Prostate gland (tissue), 2 donors: ENCODE data around the gene ZNF831.

Source experiments
- POLR2A ChIP-seq: fragments of 450-650 bp; IDR thresholded peaks from one replicate; pipeline ENCODE4 v1.6.1; 2016; ENCODE audit warnings: antibody characterized with exemption, mild to moderate bottlenecking
- TF ChIP-seq, protein P1 (sequence below), 4 experiments: fragments of 200-600 bp in 2 of 4; fragments of 450-650 bp in 2 of 4; sonication (generic) in 2 of 4; IDR thresholded peaks; 1 replicate in 3 of 4; 2 replicates in 1 of 4; pipeline ENCODE4 v1.5.1; 2016 to 2019; ENCODE audit warnings: antibody characterized with exemption in 4 of 4, mild to moderate bottlenecking in 2 of 4, moderate library complexity in 2 of 4

DNA sequence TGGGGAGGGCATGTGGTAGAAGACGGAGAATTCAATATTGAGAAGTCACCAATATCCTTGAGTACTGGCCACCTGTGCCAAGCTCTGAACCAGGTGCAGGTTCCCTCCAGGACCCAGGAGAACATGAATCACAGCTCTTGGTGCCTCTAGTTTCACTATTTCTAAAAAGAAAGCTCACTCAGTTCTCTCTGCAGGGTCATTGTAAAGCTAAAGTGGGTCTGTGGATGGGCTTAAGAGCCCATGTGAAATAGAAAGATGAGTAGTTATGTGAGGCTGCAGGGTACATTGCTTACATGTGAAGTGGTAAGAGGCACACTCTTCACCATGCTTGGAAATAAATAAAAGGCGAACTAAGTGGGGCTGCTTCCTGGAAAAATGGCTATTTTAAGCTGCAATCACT is 43.6 kb downstream of the ZNF831 start:
- TF ChIP-seq POLR2A, result no peak
- TF ChIP-seq, protein P1, sequence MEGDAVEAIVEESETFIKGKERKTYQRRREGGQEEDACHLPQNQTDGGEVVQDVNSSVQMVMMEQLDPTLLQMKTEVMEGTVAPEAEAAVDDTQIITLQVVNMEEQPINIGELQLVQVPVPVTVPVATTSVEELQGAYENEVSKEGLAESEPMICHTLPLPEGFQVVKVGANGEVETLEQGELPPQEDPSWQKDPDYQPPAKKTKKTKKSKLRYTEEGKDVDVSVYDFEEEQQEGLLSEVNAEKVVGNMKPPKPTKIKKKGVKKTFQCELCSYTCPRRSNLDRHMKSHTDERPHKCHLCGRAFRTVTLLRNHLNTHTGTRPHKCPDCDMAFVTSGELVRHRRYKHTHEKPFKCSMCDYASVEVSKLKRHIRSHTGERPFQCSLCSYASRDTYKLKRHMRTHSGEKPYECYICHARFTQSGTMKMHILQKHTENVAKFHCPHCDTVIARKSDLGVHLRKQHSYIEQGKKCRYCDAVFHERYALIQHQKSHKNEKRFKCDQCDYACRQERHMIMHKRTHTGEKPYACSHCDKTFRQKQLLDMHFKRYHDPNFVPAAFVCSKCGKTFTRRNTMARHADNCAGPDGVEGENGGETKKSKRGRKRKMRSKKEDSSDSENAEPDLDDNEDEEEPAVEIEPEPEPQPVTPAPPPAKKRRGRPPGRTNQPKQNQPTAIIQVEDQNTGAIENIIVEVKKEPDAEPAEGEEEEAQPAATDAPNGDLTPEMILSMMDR (IDR thresholded peaks at IDR 0.05), result no peak
